Measurements from ENCODE around the gene GMPPA.
A peak's percentile ranks its signal among the peaks of the same experiment; 100 is the strongest.

GRCh38 chr2:219530048-219530963 lies 31.6 kb downstream of the GMPPA start:
- peak; percentile 92 to 98 (median 94) for TF ChIP-seq CTCF (IDR thresholded peaks at IDR 0.05 in 8 of 11, conservative IDR thresholded peaks at IDR 0.05 in 3 of 11)
- no peak for TF ChIP-seq POLR2A (IDR thresholded peaks at IDR 0.05)

Measured in spleen (tissue), 7 donors.